Activated CD8-positive, alpha-beta memory T cell treated with anti-CD3 and anti-CD28 coated beads, Interleukin-2, amount 10 ng/mL, durations not matched to agents 7 days and 5 days (primary cell): ENCODE results near the gene TAMM41. TPM values are rescaled to one million over a fixed set of nuclear protein-coding genes. Genes with fewer than 3 reads are reported as not detected.
"Not testable (repeated sequence)": the region's sequence is repeated elsewhere in the genome, so short reads cannot be mapped to it uniquely, and the experiment has no call there.

ENCODE experiments used
- ATAC-seq: fragments of 150-1000 bp; cut with Tn5 transposase; one replicate; pipeline ENCODE4 v1.10.0; 2021; ENCODE audit warnings: moderate library complexity
- CTCF ChIA-PET: fragments of 350-600 bp; sonication (Branson Sonifier 250); formaldehyde crosslinking; loops from one replicate; lab custom pipeline; 2021; ENCODE audit warnings: antibody characterized with exemption; lab: Charles Lee
- DNase-seq: peaks from one replicate; pipeline ENCODE4 v3.0.0-alpha.2; 2020
- H3K27ac Mint-ChIP-seq: one replicate; pipeline ENCODE4 v1.8.0; 2021; ENCODE audit warnings: mild to moderate bottlenecking, mixed read lengths
- H3K27me3 Mint-ChIP-seq: one replicate; pipeline ENCODE4 v1.8.0; 2021; ENCODE audit warnings: mixed read lengths
- H3K36me3 Mint-ChIP-seq: one replicate; pipeline ENCODE4 v1.8.0; 2021; ENCODE audit warnings: mild to moderate bottlenecking, mixed read lengths
- H3K4me1 Mint-ChIP-seq: one replicate; pipeline ENCODE4 v1.8.0; 2021; ENCODE audit warnings: mixed read lengths
- H3K4me3 Mint-ChIP-seq: one replicate; pipeline ENCODE4 v1.8.0; 2021; ENCODE audit warnings: mild to moderate bottlenecking, moderate library complexity, mixed read lengths
- H3K9me3 Mint-ChIP-seq: one replicate; pipeline ENCODE4 v1.8.0; 2022; ENCODE audit warnings: low read depth, mixed read lengths
- total RNA-seq, 2 experiments: library from RNA; stranded (reverse); gene quantifications; one replicate each; pipeline ENCODE4 v1.2.3, GENCODE V29; 2021

Gene TAMM41
- total RNA-seq, 2 experiments from 2014 or later: 19.5 to 20.4 TPM

GRCh38 chr3:11774296-11774877 is 72.3 kb downstream of the TAMM41 start:
- Mint-ChIP-seq H3K4me1 (peaks cover 19% of the 10 kb centered on the region), H3K27me3 (no peaks in the 10 kb centered on the region), H3K4me3 (no peak overlapping the region), H3K9me3 (no peaks in the 10 kb centered on the region), H3K27ac (no peak overlapping the region), H3K36me3 (peaks cover 6% of the 10 kb centered on the region)
- ATAC-seq (no peak), DNase-seq (no peak)
- CTCF ChIA-PET: interaction anchor here (1.0 to 1.9 kb wide), 4 partner anchors 8 to 30 kb away, joined by 3 to 9 read pairs (median 4); no protein-coding TSS in a partner anchor

GRCh38 chr3:11771931-11772330 is 74.8 kb downstream of the TAMM41 start:
- H3K4me1 Mint-ChIP-seq: peaks cover 26% of the 10 kb centered on the region
- H3K4me3 Mint-ChIP-seq, H3K9me3 Mint-ChIP-seq, DNase-seq, H3K36me3 Mint-ChIP-seq, H3K27ac Mint-ChIP-seq, ATAC-seq, H3K27me3 Mint-ChIP-seq: not testable (repeated sequence)
- CTCF ChIA-PET: interaction anchor here (1.2 kb wide), 1 partner anchor 9 kb away, joined by 3 read pairs; no protein-coding TSS in a partner anchor

DNA sequence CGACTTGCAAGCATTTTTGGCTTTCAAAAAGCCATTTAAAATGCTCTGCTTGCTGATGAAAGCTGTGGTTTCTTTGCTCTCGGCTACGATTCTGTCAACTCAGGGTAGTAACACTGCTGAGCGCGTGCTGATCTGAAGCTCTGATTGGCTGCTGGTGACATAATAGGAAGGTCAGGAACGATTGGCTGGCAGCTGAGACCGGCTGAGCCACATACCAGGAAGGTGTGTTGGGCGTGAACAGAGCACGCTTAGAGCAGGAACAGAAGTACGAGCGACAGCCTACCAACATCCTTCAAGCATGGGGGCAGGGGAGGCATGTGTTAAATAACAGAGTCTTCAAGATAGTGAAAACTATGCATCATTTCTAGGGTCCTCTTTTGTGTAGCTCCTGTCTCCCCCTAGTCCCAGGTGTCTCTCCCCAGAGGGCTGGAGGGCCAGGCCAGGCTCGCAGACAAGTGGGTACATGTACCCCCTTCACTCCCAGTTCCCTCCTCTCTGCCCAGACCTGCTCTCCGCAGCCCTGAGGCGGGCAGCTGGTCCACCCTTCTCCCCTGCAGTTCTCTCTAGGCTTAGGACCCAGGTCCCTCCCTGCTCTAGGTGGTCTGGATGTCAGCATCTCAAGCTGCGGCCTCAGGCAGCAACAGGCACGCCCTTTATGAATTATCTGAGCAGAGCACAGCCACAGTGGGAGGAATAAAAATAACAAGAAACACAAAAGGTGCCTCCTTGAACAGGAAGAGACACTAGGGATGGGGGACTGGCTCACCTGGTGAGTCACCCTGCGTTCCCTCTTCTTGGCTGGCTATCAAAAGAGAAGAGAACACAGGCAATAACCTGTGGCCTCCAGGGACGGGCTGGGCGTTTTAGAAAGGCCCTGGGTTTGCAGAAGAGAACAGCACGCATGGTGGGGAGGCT is 76.0 kb downstream of the TAMM41 start:
- H3K27ac Mint-ChIP-seq: peak overlapping the region; percentile 88
- no peaks in the 10 kb centered on the region for H3K27me3 Mint-ChIP-seq
- DNase-seq (peak; percentile 95), ATAC-seq (peak; percentile 100)
- peaks cover 29% of the 10 kb centered on the region for H3K4me1 Mint-ChIP-seq
- CTCF ChIA-PET: interaction anchor here (0.7 to 1.7 kb wide), 8 partner anchors 9 to 127 kb away, joined by 3 to 10 read pairs (median 3); partner anchors contain the start of gene VGLL4
- H3K36me3 Mint-ChIP-seq: peaks cover 6% of the 10 kb centered on the region
- H3K4me3 Mint-ChIP-seq: peak overlapping the region; percentile 19
- no peaks in the 10 kb centered on the region for H3K9me3 Mint-ChIP-seq

GRCh38 chr3:11769704-11770476 is 76.8 kb downstream of the TAMM41 start:
- peak overlapping the region; percentile 19 for H3K4me3 Mint-ChIP-seq
- H3K27ac Mint-ChIP-seq: peak overlapping the region; percentile 88
- H3K27me3 Mint-ChIP-seq: no peaks in the 10 kb centered on the region
- no peaks in the 10 kb centered on the region for H3K9me3 Mint-ChIP-seq
- ATAC-seq (peak; percentile 22), DNase-seq (no peak)
- peaks cover 38% of the 10 kb centered on the region for H3K4me1 Mint-ChIP-seq
- peaks cover 6% of the 10 kb centered on the region for H3K36me3 Mint-ChIP-seq
- CTCF ChIA-PET: interaction anchor here (0.7 to 1.7 kb wide), 8 partner anchors 9 to 126 kb away, joined by 3 to 10 read pairs (median 3); partner anchors contain the start of gene VGLL4

DNA sequence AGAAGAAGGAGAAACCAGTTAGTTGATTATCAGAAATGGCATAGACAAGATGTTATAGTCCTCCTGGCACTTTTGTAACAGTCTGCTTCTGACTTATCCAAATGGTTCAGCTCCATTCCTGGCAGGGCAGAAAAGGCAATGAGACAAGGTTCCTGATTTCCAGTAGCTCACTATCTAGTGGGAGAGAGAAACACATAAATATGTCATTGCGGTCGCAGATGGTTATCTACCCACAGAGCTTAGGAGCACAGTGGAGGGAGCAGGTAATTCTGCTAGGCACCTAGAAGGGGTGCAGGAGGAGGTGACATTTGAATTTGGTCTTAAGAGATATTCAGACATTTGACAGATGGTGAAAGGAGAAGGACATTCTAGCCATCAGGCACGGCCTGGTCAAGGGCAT is 78.1 kb downstream of the TAMM41 start:
- no peak overlapping the region for H3K27ac Mint-ChIP-seq
- H3K9me3 Mint-ChIP-seq: no peaks in the 10 kb centered on the region
- H3K27me3 Mint-ChIP-seq: no peaks in the 10 kb centered on the region
- H3K4me3 Mint-ChIP-seq: no peak overlapping the region
- ATAC-seq (no peak), DNase-seq (no peak)
- peaks cover 46% of the 10 kb centered on the region for H3K4me1 Mint-ChIP-seq
- peaks cover 6% of the 10 kb centered on the region for H3K36me3 Mint-ChIP-seq
- CTCF ChIA-PET: interaction anchor here (0.7 kb wide), 1 partner anchor 148 kb away, joined by 3 read pairs; no protein-coding TSS in a partner anchor

DNA sequence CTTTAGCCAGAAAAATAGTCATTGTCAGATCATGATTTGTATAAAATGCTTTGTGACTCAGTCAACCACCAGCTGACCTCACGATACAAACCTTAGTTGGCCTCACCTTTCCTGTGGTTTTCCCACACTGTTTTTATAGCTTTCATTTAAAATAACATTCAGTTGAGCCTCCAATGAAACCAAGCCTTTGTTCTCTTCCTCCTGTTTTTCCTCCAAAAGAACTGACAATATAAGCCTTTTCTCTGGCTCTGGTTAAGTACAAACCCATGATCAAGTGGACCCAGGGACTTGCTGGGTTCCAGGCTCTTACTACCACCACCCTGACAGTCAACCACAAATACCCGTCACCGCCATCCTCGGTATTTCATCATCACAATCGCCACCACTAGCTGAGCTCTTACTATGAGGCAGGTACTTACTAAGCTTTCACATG is 81.7 kb downstream of the TAMM41 start:
- CTCF ChIA-PET: interaction anchor here (0.6 to 1.9 kb wide), 8 partner anchors 9 to 78 kb away, joined by 3 to 8 read pairs (median 3); no protein-coding TSS in a partner anchor
- DNase-seq (peak; percentile 88), ATAC-seq (peak; percentile 83)
- peaks cover 2% of the 10 kb centered on the region for H3K36me3 Mint-ChIP-seq
- H3K27ac Mint-ChIP-seq: peak overlapping the region; percentile 94
- H3K4me3 Mint-ChIP-seq: peak overlapping the region; percentile 59
- H3K27me3 Mint-ChIP-seq: no peaks in the 10 kb centered on the region
- peaks cover 32% of the 10 kb centered on the region for H3K4me1 Mint-ChIP-seq
- H3K9me3 Mint-ChIP-seq: no peaks in the 10 kb centered on the region

DNA sequence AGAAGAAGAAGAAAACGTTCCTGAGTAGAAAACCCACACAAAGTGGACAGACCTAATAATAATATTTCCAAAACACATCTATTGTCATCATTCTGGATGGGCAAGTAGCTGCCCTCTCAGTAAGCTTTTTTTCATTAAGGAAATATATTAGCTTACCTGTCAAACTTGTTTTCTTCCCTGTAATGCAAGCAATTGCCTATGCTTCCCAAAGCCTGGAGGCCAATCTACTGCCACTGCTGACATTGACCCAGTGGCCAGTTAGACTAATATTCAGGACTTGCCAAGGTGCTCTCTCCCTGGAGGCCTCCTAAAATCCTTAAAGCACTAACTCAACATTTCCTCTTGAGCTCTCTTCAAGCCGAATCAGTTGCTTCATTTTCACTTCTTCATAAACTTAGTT is 86.7 kb downstream of the TAMM41 start:
- ATAC-seq (no peak), DNase-seq (no peak)
- no peak overlapping the region for H3K4me3 Mint-ChIP-seq
- CTCF ChIA-PET: no interaction called here
- no peaks in the 10 kb centered on the region for H3K9me3 Mint-ChIP-seq
- no peak overlapping the region for H3K27ac Mint-ChIP-seq
- H3K36me3 Mint-ChIP-seq: no peaks in the 10 kb centered on the region
- H3K27me3 Mint-ChIP-seq: no peaks in the 10 kb centered on the region
- H3K4me1 Mint-ChIP-seq: peaks cover 10% of the 10 kb centered on the region

GRCh38 chr3:11757929-11758328 is 88.8 kb downstream of the TAMM41 start:
- no peak overlapping the region for H3K27ac Mint-ChIP-seq
- ATAC-seq: no peak
- H3K4me3 Mint-ChIP-seq: no peak overlapping the region
- no peaks in the 10 kb centered on the region for H3K27me3 Mint-ChIP-seq
- no peaks in the 10 kb centered on the region for H3K4me1 Mint-ChIP-seq
- no peaks in the 10 kb centered on the region for H3K9me3 Mint-ChIP-seq
- H3K36me3 Mint-ChIP-seq: no peaks in the 10 kb centered on the region
- DNase-seq: no peak
- CTCF ChIA-PET: no interaction called here

GRCh38 chr3:11757441-11757875 is 89.2 kb downstream of the TAMM41 start:
- Mint-ChIP-seq H3K27me3 (no peaks in the 10 kb centered on the region), H3K27ac (no peak overlapping the region), H3K4me1 (no peaks in the 10 kb centered on the region), H3K4me3 (no peak overlapping the region), H3K36me3 (no peaks in the 10 kb centered on the region), H3K9me3 (no peaks in the 10 kb centered on the region)
- DNase-seq: no peak
- no peak for ATAC-seq
- CTCF ChIA-PET: no interaction called here

DNA sequence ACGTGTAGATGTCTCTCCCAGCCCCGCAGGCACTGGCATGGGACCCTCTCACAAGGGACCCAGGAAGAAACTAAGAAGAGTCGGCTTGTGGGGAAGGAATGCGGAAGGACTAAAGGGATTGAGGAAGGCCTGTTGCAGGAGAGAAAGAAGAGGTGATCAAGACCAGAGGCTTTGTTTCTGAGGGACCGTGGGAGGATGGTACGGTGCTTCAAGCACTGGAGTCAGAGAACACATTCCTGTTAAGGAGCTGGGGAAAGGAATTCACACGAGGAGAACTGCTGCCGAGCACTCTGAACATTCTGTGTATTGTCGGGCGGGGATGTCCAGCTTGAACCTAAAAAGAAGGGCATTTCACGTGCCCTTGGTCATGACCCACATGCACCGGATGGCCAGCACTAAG is 91.4 kb downstream of the TAMM41 start:
- H3K36me3 Mint-ChIP-seq: no peaks in the 10 kb centered on the region
- ATAC-seq (no peak), DNase-seq (no peak)
- no peaks in the 10 kb centered on the region for H3K9me3 Mint-ChIP-seq
- no peak overlapping the region for H3K27ac Mint-ChIP-seq
- no peaks in the 10 kb centered on the region for H3K4me1 Mint-ChIP-seq
- CTCF ChIA-PET: no interaction called here
- H3K27me3 Mint-ChIP-seq: no peaks in the 10 kb centered on the region
- H3K4me3 Mint-ChIP-seq: no peak overlapping the region

- H3K4me1 Mint-ChIP-seq, H3K27ac Mint-ChIP-seq, H3K9me3 Mint-ChIP-seq, H3K27me3 Mint-ChIP-seq, DNase-seq, ATAC-seq, H3K4me3 Mint-ChIP-seq, H3K36me3 Mint-ChIP-seq, CTCF ChIA-PET: not testable (repeated sequence)
Measured at GRCh38 chr3:11752254-11752653, 94.4 kb downstream of the TAMM41 start.

DNA sequence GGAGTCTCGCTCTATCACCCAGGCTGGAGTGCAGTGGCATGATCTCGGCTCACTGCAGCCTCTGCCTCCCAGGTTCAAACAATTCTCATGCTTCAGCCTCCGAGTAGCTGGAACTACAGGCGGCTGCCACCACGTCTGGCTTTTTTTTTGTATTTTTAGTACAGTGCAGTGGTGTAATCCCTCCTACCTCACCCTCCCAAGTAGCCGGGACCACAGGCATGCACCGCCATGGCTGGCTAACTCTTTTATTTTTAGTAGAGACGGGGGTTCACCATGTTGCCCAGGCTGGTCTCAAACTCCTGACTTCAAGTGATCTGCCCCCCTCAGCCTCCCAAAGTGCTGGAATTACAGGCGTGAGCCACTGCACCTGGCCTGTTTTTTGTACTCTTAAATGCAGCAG is 98.4 kb downstream of the TAMM41 start:
- CTCF ChIA-PET, H3K9me3 Mint-ChIP-seq, ATAC-seq, H3K36me3 Mint-ChIP-seq, H3K4me3 Mint-ChIP-seq, H3K4me1 Mint-ChIP-seq, DNase-seq, H3K27ac Mint-ChIP-seq, H3K27me3 Mint-ChIP-seq: not testable (repeated sequence)
